ENCODE results near the gene TYMS.
"Not testable (repeated sequence)": the region's sequence is repeated elsewhere in the genome, so short reads cannot be mapped to it uniquely, and the experiment has no call there.

TYMS gene

DNA sequence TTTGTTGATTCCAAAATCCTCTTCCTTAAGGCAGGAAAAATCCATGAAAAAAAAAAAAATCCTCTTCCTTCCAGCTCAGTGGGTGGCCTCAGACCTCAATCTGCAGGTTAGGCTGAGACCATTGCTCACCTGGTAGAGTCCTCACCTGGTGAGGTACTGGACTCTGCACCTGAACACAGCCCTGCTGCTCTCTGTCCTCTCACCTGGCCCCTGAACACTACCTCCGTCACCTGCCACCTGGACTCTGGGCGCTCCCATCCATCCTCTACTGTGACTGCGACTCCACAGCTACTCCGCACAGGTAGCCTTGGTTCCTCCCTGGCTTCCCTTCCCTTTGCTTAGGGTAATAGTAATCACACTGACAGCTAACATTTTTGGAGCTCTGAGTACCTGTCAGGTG is 22.1 kb downstream of the TYMS start:
- ChIA-PET CTCF (interaction anchor here (1.2 to 2.5 kb wide), 3 partner anchors 8 to 151 kb away, joined by 3 to 6 read pairs (median 5); no protein-coding TSS in a partner anchor), POLR2A (no interaction called here)
- 94% methylated on average over 3 of the region's 4 CpGs for WGBS (ENCODE audit: insufficient coverage)
- Histone ChIP-seq H3K4me1 (ENCODE audit: control extremely low read depth in 1 of 4, control insufficient read depth in 4 of 4, insufficient read depth in 4 of 4, low read length in 3 of 4) (peaks cover 0 to 11% (median 8%) of the 10 kb centered on the region in 4 experiments), H3K27me3 (replicated peaks in 2 of 5; ENCODE audit: control insufficient read depth in 4 of 5, insufficient read depth in 5 of 5, low read length in 4 of 5) (no peaks in the 10 kb centered on the region), H3K4me3 (ENCODE audit: control insufficient read depth in 1 of 7, extremely low read depth in 1 of 7, insufficient read depth in 4 of 7, low read depth in 2 of 7, low read length in 6 of 7) (no peak overlapping the region), H3K9me3 (ENCODE audit: control extremely low read depth in 1 of 5, control insufficient read depth in 4 of 5, insufficient read depth in 2 of 5, low read depth in 1 of 5, low read length in 4 of 5) (no peaks in the 10 kb centered on the region), H3K27ac (ENCODE audit: insufficient read depth in 1 of 2, low read depth in 1 of 2, low read length in 2 of 2, poor library complexity in 1 of 2, severe bottlenecking in 2 of 2) (no peak overlapping the region), H3K36me3 (ENCODE audit: control insufficient read depth in 4 of 4, insufficient read depth in 4 of 4, low read length in 3 of 4) (peaks cover 14 to 81% (median 54%) of the 10 kb centered on the region in 4 experiments)
- DNase-seq: no peak

DNA sequence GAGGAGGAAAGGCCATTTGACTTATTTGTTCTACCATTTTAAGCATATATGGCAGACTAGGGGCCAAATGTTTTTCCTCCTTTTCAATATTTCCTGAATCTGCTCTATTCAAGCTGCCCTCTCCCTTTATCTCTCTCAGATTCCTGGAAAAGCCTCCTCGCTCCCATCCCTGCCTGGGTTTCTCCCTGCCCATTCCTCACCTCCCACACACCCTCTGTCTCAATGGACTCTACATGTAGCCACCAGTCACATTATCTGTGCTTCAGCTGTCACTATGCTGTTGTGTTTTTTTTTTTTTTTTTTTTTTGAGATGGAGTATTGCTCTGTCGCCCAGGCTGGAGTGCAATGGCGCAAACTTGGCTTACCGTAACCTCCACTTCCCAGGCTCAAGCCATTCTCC is 22.9 kb downstream of the TYMS start:
- Histone ChIP-seq H3K27me3 (replicated peaks in 2 of 5; ENCODE audit: control insufficient read depth in 4 of 5, insufficient read depth in 5 of 5, low read length in 4 of 5) (no peaks in the 10 kb centered on the region), H3K9me3 (ENCODE audit: control extremely low read depth in 1 of 5, control insufficient read depth in 4 of 5, insufficient read depth in 2 of 5, low read depth in 1 of 5, low read length in 4 of 5) (no peaks in the 10 kb centered on the region), H3K4me1 (ENCODE audit: control extremely low read depth in 1 of 4, control insufficient read depth in 4 of 4, insufficient read depth in 4 of 4, low read length in 3 of 4) (peaks cover 0 to 11% (median 8%) of the 10 kb centered on the region in 4 experiments), H3K36me3 (ENCODE audit: control insufficient read depth in 4 of 4, insufficient read depth in 4 of 4, low read length in 3 of 4) (peaks cover 13 to 81% (median 49%) of the 10 kb centered on the region in 4 experiments), H3K27ac (ENCODE audit: insufficient read depth in 1 of 2, low read depth in 1 of 2, low read length in 2 of 2, poor library complexity in 1 of 2, severe bottlenecking in 2 of 2) (no peak overlapping the region), H3K4me3 (ENCODE audit: control insufficient read depth in 1 of 7, extremely low read depth in 1 of 7, insufficient read depth in 4 of 7, low read depth in 2 of 7, low read length in 6 of 7) (no peak overlapping the region)
- DNase-seq: no peak
- POLR2A ChIA-PET: no interaction called here
- WGBS (ENCODE audit: insufficient coverage): 100% methylated on average over 1 of the region's 4 CpGs
- CTCF ChIA-PET: interaction anchor here (0.9 to 2.5 kb wide), 4 partner anchors 10 to 88 kb away, joined by 3 to 6 read pairs (median 3); no protein-coding TSS in a partner anchor

DNA sequence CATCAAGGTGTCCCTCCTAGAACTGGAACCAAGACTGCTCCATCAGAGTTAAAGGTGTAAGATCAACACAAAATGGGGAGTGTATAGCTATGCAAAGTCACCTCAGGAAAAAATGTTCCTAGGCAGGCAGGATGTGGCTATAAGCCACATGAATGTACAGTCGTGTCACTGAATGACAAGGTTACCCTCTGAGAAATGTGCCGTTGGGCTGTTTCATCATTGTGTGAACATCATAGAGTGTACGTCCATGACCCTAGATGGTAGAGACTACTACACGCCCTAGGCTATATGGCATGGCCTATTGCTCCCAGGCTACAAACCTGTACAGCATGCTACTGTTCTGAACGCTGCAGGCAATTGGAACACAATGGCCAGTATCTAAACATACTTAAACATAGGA is 24.5 kb downstream of the TYMS start:
- no peak overlapping the region for H3K4me3 ChIP-seq (ENCODE audit: control insufficient read depth in 1 of 7, extremely low read depth in 1 of 7, insufficient read depth in 4 of 7, low read depth in 2 of 7, low read length in 6 of 7)
- H3K27me3 ChIP-seq (replicated peaks in 2 of 5; ENCODE audit: control insufficient read depth in 4 of 5, insufficient read depth in 5 of 5, low read length in 4 of 5): no peaks in the 10 kb centered on the region
- peaks cover 14 to 82% (median 44%) of the 10 kb centered on the region in 4 experiments for H3K36me3 ChIP-seq (ENCODE audit: control insufficient read depth in 4 of 4, insufficient read depth in 4 of 4, low read length in 3 of 4)
- H3K4me1 ChIP-seq (ENCODE audit: control extremely low read depth in 1 of 4, control insufficient read depth in 4 of 4, insufficient read depth in 4 of 4, low read length in 3 of 4): peaks cover 0 to 11% (median 8%) of the 10 kb centered on the region in 4 experiments
- DNase-seq: peak in 2 of 3 donors; percentile 82 to 84
- ChIA-PET CTCF (interaction anchor here (1.3 to 1.7 kb wide), 4 partner anchors 11 to 148 kb away, joined by 3 to 5 read pairs (median 4); no protein-coding TSS in a partner anchor), POLR2A (no interaction called here)
- H3K27ac ChIP-seq (ENCODE audit: insufficient read depth in 1 of 2, low read depth in 1 of 2, low read length in 2 of 2, poor library complexity in 1 of 2, severe bottlenecking in 2 of 2): peak overlapping the region in 1 of 2 experiments; percentile 23
- no peaks in the 10 kb centered on the region for H3K9me3 ChIP-seq (ENCODE audit: control extremely low read depth in 1 of 5, control insufficient read depth in 4 of 5, insufficient read depth in 2 of 5, low read depth in 1 of 5, low read length in 4 of 5)
- WGBS (ENCODE audit: insufficient coverage): 34% methylated on average over 4 of the region's 5 CpGs

- H3K27me3 ChIP-seq (replicated peaks in 2 of 5; ENCODE audit: control insufficient read depth in 4 of 5, insufficient read depth in 5 of 5, low read length in 4 of 5); H3K9me3 ChIP-seq (ENCODE audit: control extremely low read depth in 1 of 5, control insufficient read depth in 4 of 5, insufficient read depth in 2 of 5, low read depth in 1 of 5, low read length in 4 of 5); H3K4me3 ChIP-seq (ENCODE audit: control insufficient read depth in 1 of 7, extremely low read depth in 1 of 7, insufficient read depth in 4 of 7, low read depth in 2 of 7, low read length in 6 of 7); POLR2A ChIA-PET: not testable (repeated sequence)
- 90% methylated on average over 4 of the region's 9 CpGs for WGBS (ENCODE audit: insufficient coverage)
- peaks cover 14 to 83% (median 43%) of the 10 kb centered on the region in 4 experiments for H3K36me3 ChIP-seq (ENCODE audit: control insufficient read depth in 4 of 4, insufficient read depth in 4 of 4, low read length in 3 of 4)
- CTCF ChIA-PET: interaction anchor here (1.3 to 1.7 kb wide), 4 partner anchors 12 to 148 kb away, joined by 3 to 5 read pairs (median 4); no protein-coding TSS in a partner anchor
- peak overlapping the region in 1 of 2 experiments; percentile 23 for H3K27ac ChIP-seq (ENCODE audit: insufficient read depth in 1 of 2, low read depth in 1 of 2, low read length in 2 of 2, poor library complexity in 1 of 2, severe bottlenecking in 2 of 2)
- H3K4me1 ChIP-seq (ENCODE audit: control extremely low read depth in 1 of 4, control insufficient read depth in 4 of 4, insufficient read depth in 4 of 4, low read length in 3 of 4): peaks cover 0 to 11% (median 8%) of the 10 kb centered on the region in 4 experiments
- DNase-seq: peak in 2 of 3 donors; percentile 25 to 36
Measured at GRCh38 chr18:682416-682815, 25.0 kb downstream of the TYMS start.

DNA sequence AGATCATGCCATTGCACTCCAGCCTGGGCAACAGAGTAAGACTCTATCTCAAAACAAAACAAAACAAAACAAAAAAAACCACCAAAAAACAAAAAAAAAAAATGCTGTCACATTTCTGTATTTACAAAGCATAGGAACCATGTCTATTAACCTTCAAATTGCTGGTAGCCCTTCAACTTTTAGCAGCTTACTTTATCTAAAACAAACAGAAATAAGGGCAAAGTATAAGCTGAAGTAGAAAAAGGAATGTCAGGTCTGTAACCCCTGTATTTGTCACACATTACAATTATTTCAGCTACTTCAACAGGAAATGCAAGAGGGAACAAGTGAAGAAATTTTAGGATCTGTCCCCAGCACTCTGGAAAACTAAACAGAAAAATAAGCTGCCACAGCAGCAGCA is 25.4 kb downstream of the TYMS start:
- DNase-seq: no peak
- peaks cover 15 to 82% (median 42%) of the 10 kb centered on the region in 4 experiments for H3K36me3 ChIP-seq (ENCODE audit: control insufficient read depth in 4 of 4, insufficient read depth in 4 of 4, low read length in 3 of 4)
- H3K27ac ChIP-seq (ENCODE audit: insufficient read depth in 1 of 2, low read depth in 1 of 2, low read length in 2 of 2, poor library complexity in 1 of 2, severe bottlenecking in 2 of 2): no peak overlapping the region
- H3K4me1 ChIP-seq (ENCODE audit: control extremely low read depth in 1 of 4, control insufficient read depth in 4 of 4, insufficient read depth in 4 of 4, low read length in 3 of 4): peaks cover 0 to 11% (median 8%) of the 10 kb centered on the region in 4 experiments
- CTCF ChIA-PET: interaction anchor here (0.6 to 1.7 kb wide), 5 partner anchors 12 to 148 kb away, joined by 3 to 5 read pairs (median 4); no protein-coding TSS in a partner anchor
- no peaks in the 10 kb centered on the region for H3K27me3 ChIP-seq (replicated peaks in 2 of 5; ENCODE audit: control insufficient read depth in 4 of 5, insufficient read depth in 5 of 5, low read length in 4 of 5)
- POLR2A ChIA-PET: no interaction called here
- H3K4me3 ChIP-seq (ENCODE audit: control insufficient read depth in 1 of 7, extremely low read depth in 1 of 7, insufficient read depth in 4 of 7, low read depth in 2 of 7, low read length in 6 of 7): no peak overlapping the region
- H3K9me3 ChIP-seq (ENCODE audit: control extremely low read depth in 1 of 5, control insufficient read depth in 4 of 5, insufficient read depth in 2 of 5, low read depth in 1 of 5, low read length in 4 of 5): no peaks in the 10 kb centered on the region

- Histone ChIP-seq H3K4me1 (ENCODE audit: control extremely low read depth in 1 of 4, control insufficient read depth in 4 of 4, insufficient read depth in 4 of 4, low read length in 3 of 4) (peaks cover 0 to 11% (median 8%) of the 10 kb centered on the region in 4 experiments), H3K9me3 (ENCODE audit: control extremely low read depth in 1 of 5, control insufficient read depth in 4 of 5, insufficient read depth in 2 of 5, low read depth in 1 of 5, low read length in 4 of 5) (no peaks in the 10 kb centered on the region), H3K27ac (ENCODE audit: insufficient read depth in 1 of 2, low read depth in 1 of 2, low read length in 2 of 2, poor library complexity in 1 of 2, severe bottlenecking in 2 of 2) (no peak overlapping the region), H3K4me3 (ENCODE audit: control insufficient read depth in 1 of 7, extremely low read depth in 1 of 7, insufficient read depth in 4 of 7, low read depth in 2 of 7, low read length in 6 of 7) (no peak overlapping the region), H3K27me3 (replicated peaks in 2 of 5; ENCODE audit: control insufficient read depth in 4 of 5, insufficient read depth in 5 of 5, low read length in 4 of 5) (no peaks in the 10 kb centered on the region), H3K36me3 (ENCODE audit: control insufficient read depth in 4 of 4, insufficient read depth in 4 of 4, low read length in 3 of 4) (peaks cover 14 to 82% (median 42%) of the 10 kb centered on the region in 4 experiments)
- DNase-seq: no peak
- WGBS (ENCODE audit: insufficient coverage): 83% methylated on average over 3 of the region's 5 CpGs
- CTCF ChIA-PET: interaction anchor here (0.6 to 1.4 kb wide), 3 partner anchors 13 to 17 kb away, joined by 3 to 5 read pairs (median 3); no protein-coding TSS in a partner anchor
- POLR2A ChIA-PET: no interaction called here
Measured at GRCh38 chr18:683531-683930, 26.1 kb downstream of the TYMS start.

DNA sequence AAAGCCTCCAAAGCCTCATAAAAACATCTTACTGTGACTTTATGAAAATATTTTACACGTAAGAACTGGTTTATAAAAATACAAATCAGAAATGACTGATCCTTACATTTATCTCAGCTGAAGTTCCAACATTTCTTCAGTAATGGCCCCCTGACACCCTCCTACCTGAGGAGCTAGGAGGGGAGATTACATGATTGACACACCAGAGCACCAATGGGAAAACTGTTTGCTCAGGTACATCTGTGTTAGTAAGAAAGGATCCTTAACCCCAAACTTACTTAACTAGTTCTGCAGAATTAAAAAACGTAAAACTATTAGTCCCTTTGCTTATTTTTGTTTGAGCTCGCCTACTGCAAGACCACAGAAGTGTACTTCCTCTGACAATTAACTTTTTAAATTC is 28.0 kb downstream of the TYMS start:
- Histone ChIP-seq H3K4me3 (ENCODE audit: control insufficient read depth in 1 of 7, extremely low read depth in 1 of 7, insufficient read depth in 4 of 7, low read depth in 2 of 7, low read length in 6 of 7) (no peak overlapping the region), H3K27me3 (replicated peaks in 2 of 5; ENCODE audit: control insufficient read depth in 4 of 5, insufficient read depth in 5 of 5, low read length in 4 of 5) (no peaks in the 10 kb centered on the region), H3K36me3 (ENCODE audit: control insufficient read depth in 4 of 4, insufficient read depth in 4 of 4, low read length in 3 of 4) (peaks cover 14 to 80% (median 42%) of the 10 kb centered on the region in 4 experiments), H3K9me3 (ENCODE audit: control extremely low read depth in 1 of 5, control insufficient read depth in 4 of 5, insufficient read depth in 2 of 5, low read depth in 1 of 5, low read length in 4 of 5) (no peaks in the 10 kb centered on the region), H3K27ac (ENCODE audit: insufficient read depth in 1 of 2, low read depth in 1 of 2, low read length in 2 of 2, poor library complexity in 1 of 2, severe bottlenecking in 2 of 2) (no peak overlapping the region), H3K4me1 (ENCODE audit: control extremely low read depth in 1 of 4, control insufficient read depth in 4 of 4, insufficient read depth in 4 of 4, low read length in 3 of 4) (peaks cover 0 to 11% (median 8%) of the 10 kb centered on the region in 4 experiments)
- no peak for DNase-seq
- POLR2A ChIA-PET: no interaction called here
- CTCF ChIA-PET: interaction anchor here (1.0 kb wide), 3 partner anchors 30 to 145 kb away, joined by 3 read pairs; no protein-coding TSS in a partner anchor
- no CpG with 5 or more reads among the region's 3 CpGs for WGBS (ENCODE audit: insufficient coverage)
